Fibroblast of lung (primary cell): ENCODE measurements around the gene CHIT1. TPM values are rescaled to one million over a fixed set of nuclear protein-coding genes. Genes with fewer than 3 reads are reported as not detected.

Experiments
- DNase-seq, 2 donors: peaks; one replicate each; pipeline versions ENCODE4 v3.0.0 to v3.0.0-alpha.2; 2010; ENCODE audit warnings: low read depth in 2 of 2
- H2AFZ ChIP-seq: 2 replicates; pipeline ENCODE4 v1.5.1; 2012; ENCODE audit warnings: low read length, control low read depth, inconsistent platforms
- H3K27ac ChIP-seq: 2 replicates; pipeline ENCODE4 v1.5.1; 2011; ENCODE audit warnings: low read length, control low read depth; ENCODE audit not compliant: insufficient read depth
- H3K27me3 ChIP-seq: 2 replicates; pipeline ENCODE4 v1.5.1; 2011; ENCODE audit warnings: mild to moderate bottlenecking, low read length; ENCODE audit not compliant: control insufficient read depth, insufficient read depth
- H3K36me3 ChIP-seq: 2 replicates; pipeline ENCODE4 v1.5.1; 2011; ENCODE audit warnings: low read length; ENCODE audit not compliant: control insufficient read depth, insufficient read depth
- H3K4me1 ChIP-seq: 2 replicates; pipeline ENCODE4 v1.5.1; 2011; ENCODE audit warnings: low read length; ENCODE audit not compliant: control insufficient read depth, insufficient read depth; ENCODE audit errors: extremely low read depth
- H3K4me2 ChIP-seq: 2 replicates; pipeline ENCODE4 v1.5.1; 2011; ENCODE audit warnings: low read length, control low read depth; ENCODE audit not compliant: insufficient read depth; ENCODE audit errors: extremely low read depth
- H3K4me3 ChIP-seq, 4 experiments: fragments of 200-600 bp in 1 of 4; sonication (generic) in 1 of 4; replicated peaks in 1 of 4; 2 replicates each; pipeline ENCODE4 v1.5.1; 2011 to 2016; ENCODE audit warnings: low read length in 4 of 4, low read depth in 3 of 4, mild to moderate bottlenecking in 3 of 4, control low read depth in 2 of 4, inconsistent platforms in 1 of 4, mixed read lengths in 1 of 4; ENCODE audit not compliant: insufficient read depth in 1 of 4; ENCODE audit errors: control extremely low read depth in 1 of 4
- H3K79me2 ChIP-seq: 2 replicates; pipeline ENCODE4 v1.5.1; 2012; ENCODE audit warnings: mild to moderate bottlenecking, low read length, inconsistent platforms; ENCODE audit not compliant: control insufficient read depth, insufficient read depth
- H3K9ac ChIP-seq: 2 replicates; pipeline ENCODE4 v1.5.1; 2011; ENCODE audit warnings: mild to moderate bottlenecking, low read length, control low read depth; ENCODE audit not compliant: insufficient read depth
- H3K9me3 ChIP-seq: 2 replicates; pipeline ENCODE4 v1.5.1; 2012; ENCODE audit warnings: low read depth, low read length; ENCODE audit not compliant: control insufficient read depth, insufficient read depth
- H4K20me1 ChIP-seq: 2 replicates; pipeline ENCODE4 v1.5.1; 2011; ENCODE audit warnings: low read length; ENCODE audit not compliant: control insufficient read depth, insufficient read depth; ENCODE audit errors: extremely low read depth
- EZH2 ChIP-seq: IDR thresholded peaks from 2 replicates; pipeline ENCODE4 v1.5.1; 2012; ENCODE audit warnings: low read length, control low read depth, mild to moderate bottlenecking; ENCODE audit errors: missing control alignments
- polyA plus RNA-seq, 2 donors: library from polyadenylated mRNA; depleted of rRNA in 1 of 2; stranded (reverse) in 1 of 2; unstranded in 1 of 2; fragments of >200 nt; gene quantifications; 2 replicates each; pipeline ENCODE4 v1.2.1, GENCODE V29; 2011 to 2012; ENCODE audit warnings: missing spikeins in 1 of 2
- total RNA-seq: library from RNA; depleted of rRNA; stranded (reverse); fragments of >200 nt; gene quantifications from 2 replicates; pipeline ENCODE4 v1.2.1, GENCODE V29; 2014
- TF ChIP-seq, protein P1 (sequence below), 2 donors: IDR thresholded peaks in 1 of 2; conservative IDR thresholded peaks in 1 of 2; 1 replicate in 1 of 2; 2 replicates in 1 of 2; pipeline ENCODE4 v1.5.1; 2011 to 2012; ENCODE audit warnings: low read length in 2 of 2, control low read depth in 1 of 2, inconsistent platforms in 1 of 2, low read depth in 1 of 2, mild to moderate bottlenecking in 1 of 2

Gene CHIT1
- total and polyA plus RNA-seq, 2 donors (not counting 1 experiment from before 2014, with no cell fraction given): not detected

GRCh38 chr1:203181586-203182386, 47.7 kb downstream of the CHIT1 start:
- Histone ChIP-seq H3K27me3 (no peaks in the 10 kb centered on the region), H3K4me3 (no peak overlapping the region), H3K36me3 (no peaks in the 10 kb centered on the region), H3K9ac (no peak overlapping the region), H4K20me1 (no peaks in the 10 kb centered on the region), H3K79me2 (no peaks in the 10 kb centered on the region), H3K4me2 (no peak overlapping the region), H3K27ac (no peak overlapping the region), H3K4me1 (peaks cover 13% of the 10 kb centered on the region), H2AFZ (no peak overlapping the region), H3K9me3 (no peaks in the 10 kb centered on the region)
- DNase-seq: no peak
- TF ChIP-seq, protein P1, sequence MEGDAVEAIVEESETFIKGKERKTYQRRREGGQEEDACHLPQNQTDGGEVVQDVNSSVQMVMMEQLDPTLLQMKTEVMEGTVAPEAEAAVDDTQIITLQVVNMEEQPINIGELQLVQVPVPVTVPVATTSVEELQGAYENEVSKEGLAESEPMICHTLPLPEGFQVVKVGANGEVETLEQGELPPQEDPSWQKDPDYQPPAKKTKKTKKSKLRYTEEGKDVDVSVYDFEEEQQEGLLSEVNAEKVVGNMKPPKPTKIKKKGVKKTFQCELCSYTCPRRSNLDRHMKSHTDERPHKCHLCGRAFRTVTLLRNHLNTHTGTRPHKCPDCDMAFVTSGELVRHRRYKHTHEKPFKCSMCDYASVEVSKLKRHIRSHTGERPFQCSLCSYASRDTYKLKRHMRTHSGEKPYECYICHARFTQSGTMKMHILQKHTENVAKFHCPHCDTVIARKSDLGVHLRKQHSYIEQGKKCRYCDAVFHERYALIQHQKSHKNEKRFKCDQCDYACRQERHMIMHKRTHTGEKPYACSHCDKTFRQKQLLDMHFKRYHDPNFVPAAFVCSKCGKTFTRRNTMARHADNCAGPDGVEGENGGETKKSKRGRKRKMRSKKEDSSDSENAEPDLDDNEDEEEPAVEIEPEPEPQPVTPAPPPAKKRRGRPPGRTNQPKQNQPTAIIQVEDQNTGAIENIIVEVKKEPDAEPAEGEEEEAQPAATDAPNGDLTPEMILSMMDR (conservative IDR thresholded peaks at IDR 0.05 in 1 of 2, IDR thresholded peaks at IDR 0.05 in 1 of 2; ENCODE audit: low read depth in 1 of 2, low read length in 2 of 2): no peak

GRCh38 chr1:203180611-203181330, 48.7 kb downstream of the CHIT1 start:
- H3K27me3 ChIP-seq: no peaks in the 10 kb centered on the region

DNA sequence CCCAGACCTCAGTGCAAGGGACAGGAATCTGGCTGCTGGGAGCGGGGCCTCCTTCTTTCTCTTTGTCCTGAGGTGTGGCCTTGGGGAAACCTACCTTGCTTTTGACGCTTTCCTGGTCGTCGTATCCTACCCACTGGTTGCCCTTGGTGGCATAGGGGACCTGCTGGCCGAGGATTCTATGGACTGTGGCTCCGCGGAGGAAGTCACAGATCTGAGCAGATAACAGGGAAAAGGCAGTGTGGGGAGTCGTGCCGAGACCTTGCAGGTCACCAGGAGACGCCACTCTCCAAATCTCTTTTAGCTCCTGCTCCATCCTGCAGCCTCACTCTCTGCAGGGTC, 49.8 kb downstream of the CHIT1 start:
- no peak for DNase-seq
- H3K27me3 ChIP-seq: no peaks in the 10 kb centered on the region
- H3K4me3 ChIP-seq: no peak overlapping the region
- no peak overlapping the region for H3K9ac ChIP-seq
- no peaks in the 10 kb centered on the region for H3K9me3 ChIP-seq
- H4K20me1 ChIP-seq: no peaks in the 10 kb centered on the region
- H2AFZ ChIP-seq: no peak overlapping the region
- H3K79me2 ChIP-seq: no peaks in the 10 kb centered on the region
- peaks cover 25% of the 10 kb centered on the region for H3K4me1 ChIP-seq
- no peak overlapping the region for H3K27ac ChIP-seq
- H3K4me2 ChIP-seq: no peak overlapping the region
- no peaks in the 10 kb centered on the region for H3K36me3 ChIP-seq
- TF ChIP-seq EZH2: no peak
- TF ChIP-seq, protein P1 (conservative IDR thresholded peaks at IDR 0.05 in 1 of 2, IDR thresholded peaks at IDR 0.05 in 1 of 2; ENCODE audit: low read depth in 1 of 2, low read length in 2 of 2): no peak

More at GRCh38 chr1:203180611-203181330, 48.7 kb downstream of the CHIT1 start:
- H3K36me3 ChIP-seq: no peaks in the 10 kb centered on the region
- peaks cover 22% of the 10 kb centered on the region for H3K4me1 ChIP-seq
- H3K9ac ChIP-seq: no peak overlapping the region
- no peaks in the 10 kb centered on the region for H3K9me3 ChIP-seq
- TF ChIP-seq, protein P1 (conservative IDR thresholded peaks at IDR 0.05 in 1 of 2, IDR thresholded peaks at IDR 0.05 in 1 of 2; ENCODE audit: low read depth in 1 of 2, low read length in 2 of 2): no peak
- TF ChIP-seq EZH2: no peak
- H3K4me2 ChIP-seq: no peak overlapping the region
- H3K79me2 ChIP-seq: no peaks in the 10 kb centered on the region
- no peak overlapping the region for H3K27ac ChIP-seq
- H4K20me1 ChIP-seq: no peaks in the 10 kb centered on the region
- no peak overlapping the region for H3K4me3 ChIP-seq
- no peak overlapping the region for H2AFZ ChIP-seq
- no peak for DNase-seq
